ENCODE results near the gene VN1R4.
"Not testable (repeated sequence)": the region's sequence is repeated elsewhere in the genome, so short reads cannot be mapped to it uniquely, and the experiment has no call there.

VN1R4 gene, protein sequence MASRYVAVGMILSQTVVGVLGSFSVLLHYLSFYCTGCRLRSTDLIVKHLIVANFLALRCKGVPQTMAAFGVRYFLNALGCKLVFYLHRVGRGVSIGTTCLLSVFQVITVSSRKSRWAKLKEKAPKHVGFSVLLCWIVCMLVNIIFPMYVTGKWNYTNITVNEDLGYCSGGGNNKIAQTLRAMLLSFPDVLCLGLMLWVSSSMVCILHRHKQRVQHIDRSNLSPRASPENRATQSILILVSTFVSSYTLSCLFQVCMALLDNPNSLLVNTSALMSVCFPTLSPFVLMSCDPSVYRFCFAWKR

DNA sequence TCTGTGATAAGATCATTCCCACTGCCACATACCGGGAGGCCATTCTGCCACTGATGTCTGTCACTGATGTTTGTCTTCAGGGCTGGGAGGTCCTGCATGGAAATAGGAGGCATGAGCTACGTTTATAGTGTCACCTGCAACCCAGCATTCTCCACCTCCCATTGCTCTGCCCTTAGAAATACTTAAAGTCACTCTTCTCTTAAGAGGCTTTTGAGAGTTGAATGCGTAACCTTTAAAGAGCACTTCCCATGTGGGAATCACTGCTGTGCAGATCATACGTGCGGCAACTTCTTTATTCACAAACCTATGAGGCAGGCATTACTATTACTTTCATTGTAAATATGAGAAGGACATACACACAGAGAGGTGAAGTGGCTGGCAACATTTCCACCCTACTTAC lies at the start of gene VN1R4:
VN1R4 (minus strand) TSS at position 101 of the 400 bp plus-strand sequence; CDS start at position 43, 58 bp downstream.
- in situ Hi-C loops (cut with MboI; ENCODE audit: low sequenced_read_pairs): not testable (repeated sequence)

DNA sequence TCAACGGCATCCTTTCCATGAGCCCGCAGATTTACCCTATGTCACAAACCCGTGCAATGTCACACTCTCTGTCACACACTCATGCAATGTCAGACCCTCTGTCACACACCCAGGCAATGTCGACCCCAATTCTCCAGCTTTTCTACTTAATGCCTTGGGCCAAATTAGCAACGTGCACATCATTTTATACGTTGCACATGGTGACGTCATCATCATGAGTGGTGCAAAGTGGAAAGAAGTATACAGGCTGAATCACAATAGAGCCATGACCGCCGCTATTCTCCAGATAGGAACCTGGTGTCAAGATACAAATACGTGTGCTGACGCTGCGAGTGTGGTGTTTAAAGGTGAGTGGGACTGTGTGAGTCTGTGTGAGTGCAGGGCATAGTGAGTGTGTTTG lies 44.4 kb upstream of the VN1R4 start:
- in situ Hi-C loops (cut with MboI; ENCODE audit: low sequenced_read_pairs): no loop called here

DNA sequence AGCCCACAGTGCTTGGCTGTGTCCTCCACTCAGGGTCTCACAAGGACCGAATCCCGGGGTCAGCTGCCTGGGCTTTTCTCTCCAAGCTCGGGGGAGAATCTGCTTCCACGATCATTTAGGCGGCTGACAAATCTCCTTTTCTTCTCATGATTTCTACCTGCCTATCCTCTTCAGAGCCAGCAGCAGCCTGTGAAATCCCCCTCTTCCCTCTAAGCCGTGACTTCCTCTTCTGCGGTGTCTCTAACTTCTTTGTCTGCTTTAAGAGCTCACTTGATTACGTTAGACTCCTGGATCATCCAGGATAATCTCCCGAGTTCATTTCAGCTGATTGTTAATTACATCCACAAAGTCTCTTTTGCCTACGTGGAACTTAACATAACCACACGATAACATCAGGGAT lies 43.5 kb upstream of the VN1R4 start:
- in situ Hi-C loops (cut with MboI; ENCODE audit: low sequenced_read_pairs): no loop called here

DNA sequence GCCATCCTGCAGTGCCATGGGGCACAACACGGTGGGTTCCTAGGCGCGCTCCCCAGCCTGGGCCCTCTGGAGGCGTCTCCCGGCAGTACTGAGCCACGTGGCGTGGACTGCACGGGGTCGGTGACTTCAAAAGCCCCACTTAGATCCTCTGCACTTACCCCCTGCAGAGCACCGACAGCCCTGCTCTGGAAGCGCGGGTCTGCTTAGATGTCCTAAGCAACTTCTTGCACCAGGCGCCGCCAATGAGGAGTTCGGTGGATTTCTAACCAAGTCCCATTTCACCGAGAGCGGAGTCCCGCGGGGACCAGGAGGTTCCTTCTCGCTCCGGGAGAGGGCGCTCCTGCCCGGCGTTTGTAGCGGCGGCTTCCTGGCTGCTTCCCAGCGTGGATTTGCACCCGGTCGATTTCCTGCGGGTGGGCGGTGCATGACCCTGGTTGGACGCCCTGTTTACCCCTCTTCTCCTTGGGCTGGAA lies 40.9 kb upstream of the VN1R4 start:
- in situ Hi-C loops (cut with MboI; ENCODE audit: low sequenced_read_pairs): no loop called here

DNA sequence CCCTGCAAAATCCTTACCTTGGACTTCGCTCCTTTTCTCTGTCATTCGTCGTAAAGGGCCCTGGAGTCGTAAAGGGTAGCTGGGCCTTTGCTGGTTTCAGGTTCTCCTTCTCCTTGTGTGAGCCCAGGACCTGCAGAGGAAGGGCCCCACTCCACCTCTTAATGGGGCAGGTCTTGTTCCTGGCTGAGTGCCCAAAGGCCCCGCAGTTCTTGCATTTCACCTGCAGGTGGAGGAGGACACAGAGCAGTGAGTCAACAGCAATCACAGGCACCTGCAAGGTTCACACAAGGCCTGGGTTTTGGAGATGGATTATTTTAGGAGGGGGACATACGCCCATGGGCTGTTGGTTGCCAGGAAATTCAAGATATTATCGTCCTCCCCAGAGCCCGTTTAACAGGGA lies 33.8 kb upstream of the VN1R4 start:
- in situ Hi-C loops (cut with MboI; ENCODE audit: low sequenced_read_pairs): not testable (repeated sequence)

DNA sequence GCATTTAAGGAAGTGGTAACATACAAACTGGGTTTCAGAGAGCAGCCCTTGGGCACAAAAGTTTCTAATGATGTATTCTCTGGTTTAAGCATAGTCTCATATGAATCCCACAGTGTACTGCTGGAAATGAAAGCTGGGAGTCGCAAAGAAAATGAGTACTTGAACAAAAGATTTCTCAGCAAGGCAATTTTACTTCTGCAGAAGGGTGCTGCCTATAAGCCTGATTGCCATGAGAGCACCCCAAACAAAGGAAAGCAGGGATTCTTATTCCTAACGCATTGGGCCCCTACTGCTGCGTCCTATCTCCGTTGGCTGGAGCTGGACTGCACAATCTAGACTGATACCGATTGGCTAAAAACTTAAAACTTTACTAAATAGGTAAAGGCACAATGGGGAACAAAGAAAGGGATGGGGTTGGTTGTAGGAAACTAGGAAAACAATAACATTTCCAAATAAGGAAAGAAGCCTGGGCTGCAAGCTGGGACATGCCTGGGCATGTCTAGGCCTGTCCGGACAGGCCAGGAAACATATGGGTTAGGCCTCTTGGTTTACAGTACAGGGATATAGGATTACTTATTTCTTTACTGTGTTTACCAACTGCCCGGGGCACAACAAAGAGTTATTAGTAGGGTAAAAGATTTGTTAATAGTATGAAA lies 27.4 kb upstream of the VN1R4 start:
- in situ Hi-C loops (cut with MboI; ENCODE audit: low sequenced_read_pairs): no loop called here

DNA sequence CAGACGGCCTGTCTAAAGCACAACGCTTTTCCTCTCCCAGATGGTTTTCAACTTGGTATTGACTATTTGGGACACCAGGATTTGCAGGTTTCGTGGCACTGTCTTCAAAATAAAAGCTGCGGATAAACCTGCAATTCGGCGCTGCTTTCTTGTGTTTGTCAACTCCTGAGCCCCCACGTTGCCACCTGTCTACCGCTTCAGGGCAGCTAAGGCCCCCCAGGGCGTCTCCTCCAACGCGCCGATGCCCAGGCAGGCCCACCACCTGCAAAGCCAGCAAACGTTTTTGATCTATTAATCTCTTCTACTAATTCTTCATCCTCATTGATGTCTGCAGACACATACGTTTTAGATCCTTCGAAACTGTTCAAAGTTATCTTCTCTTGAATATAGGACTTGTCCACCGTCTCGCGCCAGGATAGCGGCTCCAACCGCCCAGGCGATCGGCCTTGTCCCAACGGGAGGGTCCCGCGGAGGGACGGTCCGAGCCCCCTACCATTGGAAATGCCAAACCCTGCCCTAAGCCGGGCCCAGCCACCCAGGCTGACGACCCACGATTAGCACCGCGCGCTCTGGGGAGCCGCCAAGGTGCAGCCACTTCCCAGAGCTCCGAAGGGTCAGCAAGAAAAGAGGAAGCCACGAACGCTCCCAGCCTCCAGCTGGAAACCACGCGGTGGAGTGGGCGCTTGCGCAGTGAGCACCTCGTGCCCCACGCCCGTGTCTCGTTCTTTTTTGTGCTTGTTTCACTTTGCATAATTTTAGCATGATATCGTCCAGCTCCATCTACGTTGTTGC lies 23.4 kb upstream of the VN1R4 start:
- in situ Hi-C loops (cut with MboI; ENCODE audit: low sequenced_read_pairs): no loop called here

DNA sequence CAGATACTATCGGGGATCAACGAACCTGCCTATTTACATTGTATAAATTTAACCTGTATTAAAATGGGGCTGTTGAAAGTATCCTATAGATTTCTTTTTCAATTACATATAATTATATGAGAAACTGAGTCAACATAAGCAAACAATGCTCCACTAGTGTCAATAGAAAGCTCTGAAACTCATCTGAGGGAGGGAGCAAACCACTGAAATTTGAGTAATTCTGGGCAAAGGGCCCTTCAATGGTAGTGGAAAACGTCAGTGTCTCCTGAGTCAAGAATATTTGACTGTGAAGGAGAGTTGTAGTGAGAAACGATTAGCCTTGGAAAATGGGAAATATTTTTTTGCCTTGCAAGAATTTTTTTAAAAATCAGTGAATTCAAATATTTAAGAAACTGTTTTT lies 17.6 kb upstream of the VN1R4 start:
- in situ Hi-C loops (cut with MboI; ENCODE audit: low sequenced_read_pairs): no loop called here

DNA sequence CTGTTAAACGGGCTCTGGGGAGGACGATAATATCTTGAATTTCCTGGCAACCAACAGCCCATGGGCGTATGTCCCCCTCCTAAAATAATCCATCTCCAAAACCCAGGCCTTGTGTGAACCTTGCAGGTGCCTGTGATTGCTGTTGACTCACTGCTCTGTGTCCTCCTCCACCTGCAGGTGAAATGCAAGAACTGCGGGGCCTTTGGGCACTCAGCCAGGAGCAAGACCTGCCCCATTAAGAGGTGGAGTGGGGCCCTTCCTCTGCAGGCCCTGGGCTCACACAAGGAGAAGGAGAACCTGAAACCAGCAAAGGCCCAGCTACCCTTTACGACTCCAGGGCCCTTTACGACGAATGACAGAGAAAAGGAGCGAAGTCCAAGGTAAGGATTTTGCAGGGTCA lies 14.4 kb upstream of the VN1R4 start:
- in situ Hi-C loops (cut with MboI; ENCODE audit: low sequenced_read_pairs): not testable (repeated sequence)

DNA sequence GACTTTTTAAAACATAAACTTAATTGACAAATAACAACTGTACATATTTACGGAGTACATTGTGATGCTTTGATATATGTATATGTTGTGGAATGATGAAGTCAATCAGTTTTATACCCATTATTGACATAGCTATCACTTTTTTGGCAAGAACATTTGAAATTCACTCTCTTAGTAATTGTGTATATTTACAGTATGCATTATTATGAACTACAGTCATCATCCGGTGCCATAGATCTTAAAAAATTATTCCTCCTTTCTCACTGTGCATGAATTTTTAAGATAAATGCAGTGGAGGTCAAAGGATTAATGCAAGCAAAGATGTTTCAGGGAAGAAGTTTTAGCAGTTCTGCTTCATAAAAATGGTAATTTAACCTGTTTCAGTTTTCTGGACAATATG lies 8.0 kb upstream of the VN1R4 start:
- in situ Hi-C loops (cut with MboI; ENCODE audit: low sequenced_read_pairs): no loop called here

DNA sequence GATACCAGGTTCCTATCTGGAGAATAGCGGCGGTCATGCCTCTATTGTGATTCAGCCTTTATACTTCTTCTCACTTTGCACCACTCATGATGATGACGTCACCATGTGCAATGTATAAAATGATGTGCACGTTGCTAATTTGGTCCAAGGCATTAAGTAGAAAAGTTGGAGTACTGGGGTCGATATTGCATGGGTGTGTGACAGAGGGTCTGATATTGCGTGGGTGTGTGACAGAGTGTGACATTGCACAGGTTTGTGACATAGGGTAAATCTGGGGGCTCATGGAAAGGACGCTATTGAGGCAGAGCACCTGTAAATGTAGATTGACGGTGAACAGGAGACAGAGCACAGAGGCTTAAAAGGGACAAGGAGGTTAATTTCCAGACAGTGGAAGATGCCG lies 4.5 kb upstream of the VN1R4 start:
- in situ Hi-C loops (cut with MboI; ENCODE audit: low sequenced_read_pairs): no loop called here

DNA sequence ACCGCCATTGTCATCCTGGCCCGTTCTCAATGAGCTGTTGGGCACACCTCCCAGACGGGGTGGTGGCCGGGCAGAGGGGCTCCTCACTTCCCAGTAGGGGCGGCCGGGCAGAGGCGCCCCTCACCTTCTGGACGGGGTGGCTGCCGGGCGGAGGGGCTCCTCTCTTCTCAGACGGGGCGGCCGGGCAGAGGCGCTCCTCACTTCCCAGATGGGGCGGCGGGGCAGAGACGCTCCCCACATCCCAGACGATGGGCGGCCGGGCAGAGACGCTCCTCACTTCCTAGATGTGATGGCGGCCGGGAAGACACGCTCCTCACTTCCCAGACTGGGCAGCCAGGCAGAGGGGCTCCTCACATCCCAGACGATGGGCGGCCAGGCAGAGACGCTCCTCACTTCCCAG lies 2.3 kb upstream of the VN1R4 start:
- in situ Hi-C loops (cut with MboI; ENCODE audit: low sequenced_read_pairs): not testable (repeated sequence)

DNA sequence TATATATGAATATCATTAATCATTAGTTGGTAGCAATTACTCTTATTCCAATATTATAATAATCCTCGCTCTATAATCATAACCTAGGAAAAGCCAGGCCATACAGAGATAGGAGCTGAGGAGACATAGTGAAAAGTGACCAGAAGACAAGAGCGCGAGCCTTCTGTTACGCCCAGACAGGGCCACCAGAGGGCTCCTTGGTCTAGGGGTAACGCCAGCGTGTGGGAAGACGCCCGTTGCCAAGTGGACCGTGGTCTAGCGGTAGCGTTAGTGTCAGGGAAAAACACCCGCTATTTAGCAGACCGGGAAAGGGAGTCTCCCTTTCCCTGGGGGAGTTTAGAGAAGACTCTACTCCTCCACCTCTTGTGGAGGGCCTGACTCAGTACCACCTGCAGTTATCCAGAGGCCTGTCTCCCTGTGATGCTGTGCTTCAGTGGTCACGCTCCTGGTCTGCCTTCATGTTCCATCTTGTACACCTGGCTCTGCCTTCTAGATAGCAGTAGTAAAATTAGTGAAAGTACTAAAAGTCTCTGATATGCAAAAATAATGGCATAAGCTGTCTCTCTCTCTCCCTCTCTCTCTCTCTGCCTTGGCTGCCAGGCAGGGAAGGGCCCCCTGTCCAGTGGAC lies 9.7 kb downstream of the VN1R4 start, which contains the start of gene VN1R2:
VN1R2 (plus strand) TSS at position 578 of the 628 bp plus-strand sequence. CDS start 84 bp downstream, outside the sequence.
- in situ Hi-C loops (cut with MboI; ENCODE audit: low sequenced_read_pairs): not testable (repeated sequence)

DNA sequence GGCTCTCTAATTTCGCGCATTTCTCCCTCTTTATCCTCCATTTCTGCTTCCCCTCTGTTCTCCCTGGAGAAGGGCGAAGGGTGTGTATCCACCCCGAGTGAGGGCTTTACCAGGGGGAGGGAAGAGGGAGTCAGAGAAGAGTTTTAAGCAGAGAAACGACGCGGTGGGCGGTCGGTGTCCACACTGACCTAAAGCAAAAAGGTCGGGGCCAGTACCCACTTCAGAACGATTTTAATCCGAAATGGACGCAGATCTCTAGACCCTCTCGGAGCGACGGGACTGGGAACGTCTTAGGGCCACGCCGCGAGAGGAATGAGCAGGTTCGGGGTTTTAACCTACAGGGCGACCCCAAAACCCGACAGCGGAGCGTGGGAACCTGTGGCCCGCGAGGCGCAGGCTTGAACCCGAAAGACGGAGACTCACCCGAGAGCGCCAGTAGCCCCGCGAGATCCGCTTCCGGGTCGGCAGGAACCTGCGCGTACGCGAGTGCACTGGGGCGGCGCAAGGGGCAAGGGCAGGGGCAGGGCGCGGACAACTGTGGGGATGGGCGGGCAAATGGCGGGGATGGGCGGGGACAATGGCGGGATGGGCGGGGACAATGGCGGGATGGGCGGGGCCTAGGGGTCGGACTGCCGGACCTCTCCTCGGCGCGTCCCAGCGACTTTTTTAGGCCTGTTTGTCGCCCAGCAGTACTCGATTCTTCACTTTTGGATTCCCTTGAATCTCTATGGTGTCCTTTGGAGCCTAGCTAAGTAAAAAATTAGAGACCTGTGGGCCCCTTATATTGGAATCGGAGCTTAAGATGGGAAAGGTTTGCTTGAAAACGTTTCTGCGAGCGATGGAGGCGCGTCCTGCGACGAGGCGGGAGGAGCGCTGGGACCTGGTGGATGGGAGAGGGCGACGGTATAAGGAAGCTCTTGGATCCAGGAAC lies 12.8 kb downstream of the VN1R4 start, which contains the start of gene ZNF677:
ZNF677 (minus strand) TSS at position 463 of the 931 bp plus-strand sequence. CDS start 3,323 bp downstream, outside the sequence.
- in situ Hi-C loops (cut with MboI; ENCODE audit: low sequenced_read_pairs): no loop called here

DNA sequence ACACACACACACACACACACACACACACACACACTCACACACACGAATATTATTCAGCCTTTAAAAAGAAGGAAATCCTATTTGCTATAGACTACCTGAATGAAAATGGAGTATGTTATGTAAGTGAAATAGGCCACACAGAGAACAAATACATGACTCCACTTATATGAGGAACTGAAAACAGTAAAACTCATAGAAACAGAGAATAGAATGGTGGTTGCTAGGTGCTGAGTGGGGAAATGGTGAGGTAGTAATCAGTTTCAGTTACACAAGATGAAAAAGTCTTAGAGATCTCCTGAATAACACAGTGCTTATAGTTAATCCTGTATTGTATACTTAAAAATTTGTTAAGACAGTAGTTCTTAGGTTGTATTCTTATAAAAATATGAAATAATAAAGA lies 21.0 kb downstream of the VN1R4 start:
- in situ Hi-C loops (cut with MboI; ENCODE audit: low sequenced_read_pairs): no loop called here

DNA sequence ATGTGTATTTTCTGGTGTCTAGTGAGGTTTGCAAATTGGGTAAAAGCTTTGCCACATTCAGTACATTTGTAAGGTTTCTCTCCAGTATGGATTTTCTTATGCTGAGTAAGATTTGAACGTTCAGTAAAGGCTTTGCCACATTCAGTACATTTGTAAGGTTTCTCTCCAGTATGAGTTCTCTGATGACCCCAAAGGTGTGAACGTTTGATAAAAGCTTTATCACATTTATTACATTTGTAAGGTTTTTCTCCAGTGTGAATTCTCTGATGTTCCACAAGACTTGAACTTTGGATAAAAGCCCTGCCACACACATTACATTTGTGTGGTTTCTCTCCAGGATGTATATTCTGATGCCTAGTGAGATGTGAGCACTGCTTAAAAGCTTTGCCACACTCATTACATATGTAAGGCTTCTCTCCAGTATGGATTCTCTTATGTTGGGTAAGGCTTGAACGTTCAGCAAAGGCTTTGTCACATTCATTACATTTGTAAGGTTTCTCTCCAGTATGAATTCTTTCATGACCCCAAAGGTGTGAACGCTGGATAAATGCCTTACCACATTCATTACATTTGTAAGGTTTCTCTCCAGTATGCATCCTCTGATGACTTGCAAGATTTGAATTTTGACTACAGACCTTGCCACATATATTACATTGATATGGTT lies 30.3 kb downstream of the VN1R4 start:
- in situ Hi-C loops (cut with MboI; ENCODE audit: low sequenced_read_pairs): no loop called here

DNA sequence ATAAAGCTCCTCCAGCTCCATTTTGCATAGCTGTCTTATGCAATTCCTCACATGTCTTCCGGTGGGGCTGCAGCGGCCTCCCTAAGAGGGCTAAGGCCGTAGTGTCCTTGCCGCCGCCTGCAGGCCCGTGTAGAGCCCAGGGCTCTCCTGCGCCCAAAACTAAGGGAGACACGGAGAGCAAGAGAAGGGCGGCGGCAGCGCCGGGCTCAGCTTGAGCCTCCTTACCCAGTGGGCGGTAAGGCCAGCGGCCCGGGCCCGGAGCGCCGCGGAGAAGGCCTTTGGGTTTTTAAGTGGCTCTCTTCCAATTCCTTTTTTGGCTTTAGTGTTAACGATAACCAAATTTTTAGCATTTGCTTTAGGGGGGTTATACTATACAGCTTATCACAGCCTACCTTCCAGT lies 42.9 kb downstream of the VN1R4 start:
- in situ Hi-C loops (cut with MboI; ENCODE audit: low sequenced_read_pairs): no loop called here

DNA sequence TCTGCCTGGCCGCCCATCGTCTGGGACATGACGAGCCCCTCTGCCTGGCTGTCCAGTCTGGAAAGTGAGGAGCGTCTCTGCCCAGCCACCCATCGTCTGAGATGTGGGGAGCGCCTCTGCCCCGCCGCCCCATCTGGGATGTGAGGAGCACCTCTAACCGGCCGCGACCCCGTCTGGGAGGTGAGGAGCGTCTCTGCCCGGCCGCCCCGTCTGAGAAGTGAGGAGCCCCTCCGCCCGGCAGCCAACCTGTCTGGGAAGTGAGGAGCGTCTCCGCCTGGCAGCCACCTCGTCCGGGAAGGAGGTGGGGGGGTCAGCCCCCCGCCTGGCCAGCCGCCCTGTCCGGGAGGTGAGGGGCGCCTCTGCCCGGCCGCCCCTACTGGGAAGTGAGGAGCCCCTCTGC lies 44.8 kb downstream of the VN1R4 start:
- in situ Hi-C loops (cut with MboI; ENCODE audit: low sequenced_read_pairs): not testable (repeated sequence)
